Vagina (tissue), 2 donors: ENCODE results near the gene FASN.

Source experiments
- CTCF ChIP-seq, 3 experiments: fragments of 450-650 bp in 2 of 3; fragments of 200-600 bp in 1 of 3; sonication (generic) in 1 of 3; IDR thresholded peaks; one replicate each; pipeline ENCODE4 v1.5.1; 2017 to 2019; ENCODE audit warnings: antibody characterized with exemption in 3 of 3, mild to moderate bottlenecking in 2 of 3, moderate library complexity in 2 of 3
- POLR2AphosphoS5 ChIP-seq, 2 donors: sonication (generic); formaldehyde crosslinking; IDR thresholded peaks; one replicate each; pipeline ENCODE4 v1.9.0; 2017; ENCODE audit warnings: antibody characterized with exemption in 2 of 2, mild to moderate bottlenecking in 2 of 2, low read depth in 1 of 2; ENCODE audit not compliant: insufficient read depth in 1 of 2

- TF ChIP-seq CTCF (IDR thresholded peaks at IDR 0.05) (no peak), POLR2AphosphoS5 (IDR thresholded peaks at IDR 0.05; ENCODE audit: insufficient read depth in 1 of 2, low read depth in 1 of 2) (no peak)
Measured at GRCh38 chr17:82082456-82082855, 15.6 kb downstream of the FASN start.
